Lung (tissue), 12 donors: ENCODE data around the gene HPCAL4. TPM values are rescaled to one million over a fixed set of nuclear protein-coding genes. Genes with fewer than 3 reads are reported as not detected.

ENCODE experiments used
- ATAC-seq: fragments of 200-7000 bp; cut with Tn5 transposase; one replicate; pipeline ENCODE4 v1.9.1; 2020; ENCODE audit warnings: moderate number of reproducible peaks; ENCODE audit not compliant: insufficient read depth, low FRiP score
- DNase-seq, 3 donors: peaks; one replicate each; pipeline ENCODE4 v3.0.0-alpha.2; 2013 to 2017
- H3K27ac ChIP-seq, 2 donors: one replicate each; pipeline ENCODE4 v1.5.1; 2013; ENCODE audit warnings: mild to moderate bottlenecking in 2 of 2, moderate library complexity in 2 of 2, control low read depth in 1 of 2, inconsistent platforms in 1 of 2, low read depth in 1 of 2, low read length in 1 of 2
- H3K27me3 ChIP-seq, 3 donors: one replicate each; pipeline ENCODE4 v1.5.1; 2013; ENCODE audit warnings: low read length in 2 of 3; ENCODE audit not compliant: control insufficient read depth in 3 of 3, insufficient read depth in 3 of 3
- H3K36me3 ChIP-seq, 4 donors: one replicate each; pipeline ENCODE4 v1.5.1; 2013; ENCODE audit warnings: low read length in 4 of 4, mild to moderate bottlenecking in 1 of 4, moderate library complexity in 1 of 4; ENCODE audit not compliant: control insufficient read depth in 4 of 4, insufficient read depth in 4 of 4
- H3K4me1 ChIP-seq, 5 donors: one replicate each; pipeline ENCODE4 v1.5.1; 2013; ENCODE audit warnings: low read length in 5 of 5, mild to moderate bottlenecking in 2 of 5, moderate library complexity in 1 of 5; ENCODE audit not compliant: control insufficient read depth in 5 of 5, insufficient read depth in 5 of 5
- H3K4me3 ChIP-seq: one replicate; pipeline ENCODE4 v1.5.1; 2013; ENCODE audit warnings: mild to moderate bottlenecking, control low read depth, moderate library complexity
- H3K9ac ChIP-seq, 2 donors: one replicate each; pipeline ENCODE4 v1.5.1; 2013; ENCODE audit warnings: low read length in 2 of 2, control low read depth in 1 of 2; ENCODE audit not compliant: insufficient read depth in 1 of 2
- H3K9me3 ChIP-seq, 4 donors: one replicate each; pipeline ENCODE4 v1.5.1; 2013; ENCODE audit warnings: low read length in 3 of 4, mild to moderate bottlenecking in 1 of 4, moderate library complexity in 1 of 4; ENCODE audit not compliant: control insufficient read depth in 4 of 4, insufficient read depth in 3 of 4
- WGBS, 2 donors: extraction: QIAGEN DNeasy Blood & Tissue Kit; methylation state at CpG; one replicate each; pipeline ENCODE4 v1.1.7; 2013; 5-methylcytosine and 5-hydroxymethylcytosine counted together
- polyA plus RNA-seq, 2 donors: library from polyadenylated mRNA; stranded (reverse); fragments of 200-250 nt; gene quantifications; one replicate each; pipeline ENCODE4 v1.2.1, GENCODE V29; 2013
- total RNA-seq, 2 donors: library from RNA; depleted of rRNA in 1 of 2; stranded (reverse); fragments of >200 nt in 1 of 2; gene quantifications; one replicate each; pipeline ENCODE4 v1.2.1, GENCODE V29; 2014 to 2021
- TF ChIP-seq, protein P1 (sequence below): IDR thresholded peaks from 2 replicates; pipeline ENCODE4 v1.5.1; 2012; ENCODE audit warnings: mild to moderate bottlenecking; ENCODE audit errors: control extremely low read depth, extremely low read depth
- donor health status: control.
- donor health status: control.
- donor health status: Bipolar disorder and iron deficiency.
- donor health status: healthy.
- donor health status: DM: yes; HTN: yes; CAD: no.

Gene HPCAL4
- total and polyA plus RNA-seq, 4 donors = 0.08 to 0.43 (median 0.17) TPM

DNA sequence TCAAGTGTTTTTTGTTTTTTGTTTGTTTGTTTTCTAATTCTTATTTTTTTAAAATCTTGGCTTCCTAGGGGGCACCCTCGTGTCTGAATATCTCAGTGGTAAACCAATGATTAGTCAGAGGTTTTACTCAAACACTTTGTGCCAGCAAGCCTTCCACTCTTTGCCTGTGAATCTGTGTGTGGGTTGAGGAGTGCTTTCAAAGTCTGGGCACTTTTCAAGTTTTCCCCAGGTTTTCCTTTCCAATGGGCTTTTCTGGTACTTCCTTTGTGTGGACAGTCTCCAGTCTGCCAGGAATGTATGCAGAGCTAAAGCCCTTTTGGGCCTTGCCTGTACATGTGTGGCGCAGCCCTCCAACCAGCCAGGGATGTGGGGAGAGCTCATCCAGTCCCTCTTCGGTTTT lies 37.8 kb upstream of the HPCAL4 start:
- no peak overlapping the region for H3K9ac ChIP-seq
- no peak overlapping the region for H3K27ac ChIP-seq
- H3K27me3 ChIP-seq = peaks cover 0 to 38% (median 32%) of the 10 kb centered on the region in 3 donors
- H3K4me1 ChIP-seq = peaks cover 0 to 3% (median 0%) of the 10 kb centered on the region in 5 donors
- DNase-seq (no peak), ATAC-seq (no peak)
- no peaks in the 10 kb centered on the region for H3K36me3 ChIP-seq
- TF ChIP-seq, protein P1, sequence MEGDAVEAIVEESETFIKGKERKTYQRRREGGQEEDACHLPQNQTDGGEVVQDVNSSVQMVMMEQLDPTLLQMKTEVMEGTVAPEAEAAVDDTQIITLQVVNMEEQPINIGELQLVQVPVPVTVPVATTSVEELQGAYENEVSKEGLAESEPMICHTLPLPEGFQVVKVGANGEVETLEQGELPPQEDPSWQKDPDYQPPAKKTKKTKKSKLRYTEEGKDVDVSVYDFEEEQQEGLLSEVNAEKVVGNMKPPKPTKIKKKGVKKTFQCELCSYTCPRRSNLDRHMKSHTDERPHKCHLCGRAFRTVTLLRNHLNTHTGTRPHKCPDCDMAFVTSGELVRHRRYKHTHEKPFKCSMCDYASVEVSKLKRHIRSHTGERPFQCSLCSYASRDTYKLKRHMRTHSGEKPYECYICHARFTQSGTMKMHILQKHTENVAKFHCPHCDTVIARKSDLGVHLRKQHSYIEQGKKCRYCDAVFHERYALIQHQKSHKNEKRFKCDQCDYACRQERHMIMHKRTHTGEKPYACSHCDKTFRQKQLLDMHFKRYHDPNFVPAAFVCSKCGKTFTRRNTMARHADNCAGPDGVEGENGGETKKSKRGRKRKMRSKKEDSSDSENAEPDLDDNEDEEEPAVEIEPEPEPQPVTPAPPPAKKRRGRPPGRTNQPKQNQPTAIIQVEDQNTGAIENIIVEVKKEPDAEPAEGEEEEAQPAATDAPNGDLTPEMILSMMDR = no peak
- H3K4me3 ChIP-seq = no peak overlapping the region
- H3K9me3 ChIP-seq = no peaks in the 10 kb centered on the region
- WGBS, 2 donors = 66 to 68% methylated on average over 3 of the region's 3 CpGs

DNA sequence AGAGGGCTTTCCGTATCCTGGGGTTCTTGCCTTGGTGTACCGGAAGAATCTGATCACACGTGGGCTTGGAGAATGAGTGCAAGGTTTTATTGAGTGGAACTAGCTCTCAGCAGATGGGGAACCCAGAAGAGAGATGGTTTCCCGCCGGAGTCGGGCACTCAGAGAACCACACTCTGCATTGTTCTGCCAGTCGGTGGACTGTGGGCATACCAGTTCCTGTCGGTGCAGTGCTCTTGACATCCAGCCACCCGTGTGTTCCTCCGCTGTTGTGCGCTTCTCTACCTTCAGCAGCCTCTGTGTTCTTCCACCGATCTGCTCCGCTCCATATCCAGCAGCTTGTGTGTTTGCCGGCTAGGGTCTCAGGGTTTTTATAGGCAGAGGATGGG lies 36.7 kb upstream of the HPCAL4 start:
- no peak for ATAC-seq
- no peak overlapping the region for H3K9ac ChIP-seq
- no peaks in the 10 kb centered on the region for H3K4me1 ChIP-seq
- TF ChIP-seq, protein P1 = no peak
- no peak overlapping the region for H3K4me3 ChIP-seq
- H3K27ac ChIP-seq = no peak overlapping the region
- H3K36me3 ChIP-seq = no peaks in the 10 kb centered on the region
- no peak for DNase-seq
- WGBS, 2 donors = 53 to 64% methylated on average over 14 of the region's 14 CpGs
- peaks cover 0 to 37% (median 33%) of the 10 kb centered on the region in 3 donors for H3K27me3 ChIP-seq
- H3K9me3 ChIP-seq = no peaks in the 10 kb centered on the region

DNA sequence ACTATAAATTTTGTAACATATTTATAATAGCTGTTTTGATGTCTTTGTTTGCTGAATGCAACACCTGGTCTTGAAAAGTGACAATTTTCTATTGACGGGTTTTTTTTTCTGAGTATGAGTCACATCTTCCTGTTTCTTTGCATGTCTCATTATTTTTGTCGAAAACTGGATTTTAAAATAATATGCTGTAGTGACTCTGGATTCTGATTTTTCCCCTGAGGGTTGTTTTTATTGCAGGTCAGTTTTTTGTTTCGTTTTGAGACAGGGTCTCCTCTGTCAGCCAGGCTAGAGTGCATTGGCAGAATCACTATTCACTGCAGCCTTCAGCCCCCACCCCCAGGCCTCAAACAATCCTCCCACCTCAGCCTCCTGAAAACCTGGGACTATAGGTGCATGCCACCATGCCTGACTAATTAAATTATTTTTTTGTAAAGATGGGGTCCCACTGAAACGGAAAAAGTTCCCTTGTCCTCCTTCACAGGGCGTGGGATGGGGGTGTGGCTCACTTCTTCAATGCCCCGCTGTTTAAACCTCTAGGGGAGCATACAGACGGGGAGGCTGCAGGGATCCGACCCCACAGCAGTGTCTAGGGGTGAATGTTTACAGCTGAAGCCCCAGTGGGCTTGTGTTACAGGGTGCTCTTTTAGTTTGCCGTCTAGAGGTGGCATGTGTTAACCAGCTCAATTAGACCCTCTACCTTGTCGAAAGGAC lies 36.1 kb upstream of the HPCAL4 start:
- TF ChIP-seq, protein P1 = no peak
- no peaks in the 10 kb centered on the region for H3K36me3 ChIP-seq
- H3K27me3 ChIP-seq = peaks cover 0 to 38% (median 34%) of the 10 kb centered on the region in 3 donors
- H3K4me1 ChIP-seq = no peaks in the 10 kb centered on the region
- ATAC-seq = no peak
- no peak overlapping the region for H3K27ac ChIP-seq
- no peaks in the 10 kb centered on the region for H3K9me3 ChIP-seq
- H3K4me3 ChIP-seq = no peak overlapping the region
- no peak for DNase-seq
- WGBS, 2 donors = 49% methylated on average over 10 of the region's 10 CpGs
- no peak overlapping the region for H3K9ac ChIP-seq
